Measurements from ENCODE around the gene MAFG. TPM values are rescaled to one million over a fixed set of nuclear protein-coding genes. Genes with fewer than 3 reads are reported as not detected.

The MAFG gene
- total and polyA plus RNA-seq, 2 of the 13 experiments (the other 11 are each of a cell fraction or from before 2014, with no cell fraction given): 14.5 to 20.0 TPM

- intact Hi-C loops (cut with micrococcal nuclease; ENCODE audit: unreplicated experiment): no loop called here
- TF ChIP-seq HNRNPL (IDR thresholded peaks at IDR 0.05; ENCODE audit: low read depth, low read length) (0 out of 2 replicates have a peak, but pooled peaks have one; percentile 16), ATF7-NPFF (CRISPR knock-in tag; IDR thresholded peaks at IDR 0.05; ENCODE audit: low read depth) (no peak), ZNF264 (CRISPR knock-in tag; IDR thresholded peaks at IDR 0.05) (no peak), GABPA (IDR thresholded peaks at IDR 0.05; ENCODE audit: low read depth, low read length) (no peak), GABPA (CRISPR knock-in tag; IDR thresholded peaks at IDR 0.05; ENCODE audit: low read depth) (no peak), ZBTB7B (CRISPR knock-in tag; IDR thresholded peaks at IDR 0.05) (no peak), SNRNP70 (IDR thresholded peaks at IDR 0.05; ENCODE audit: low read depth, low read length) (no peak), GFI1 (CRISPR knock-in tag; IDR thresholded peaks at IDR 0.05; ENCODE audit: borderline replicate concordance) (no peak), ZNF274 (CRISPR knock-in tag; IDR thresholded peaks at IDR 0.05) (0 out of 2 replicates have a peak, but pooled peaks have one; percentile 33), ZNF556 (CRISPR knock-in tag; IDR thresholded peaks at IDR 0.05; ENCODE audit: borderline replicate concordance) (no peak), AGO2 (optimal IDR thresholded peaks at IDR 0.05; ENCODE audit: low read depth, low read length) (peak; percentile 78), AKAP8 (CRISPR knock-in tag; IDR thresholded peaks at IDR 0.05) (0 out of 2 replicates have a peak, but pooled peaks have one; percentile 30), IKZF1 (IDR thresholded peaks at IDR 0.05) (no peak), MTA1 (CRISPR knock-in tag; IDR thresholded peaks at IDR 0.05; ENCODE audit: borderline replicate concordance) (peak; percentile 84; the same call in 1 of the 2 replicates), ZNF468 (CRISPR knock-in tag; IDR thresholded peaks at IDR 0.05) (no peak), RFX3 (CRISPR knock-in tag; IDR thresholded peaks at IDR 0.05) (no peak), MEIS2 (CRISPR knock-in tag; IDR thresholded peaks at IDR 0.05) (no peak), E2F5 (CRISPR knock-in tag; conservative IDR thresholded peaks at IDR 0.05) (no peak), ZNF138 (CRISPR knock-in tag; IDR thresholded peaks at IDR 0.05; ENCODE audit: low read depth) (no peak), PLRG1 (conservative IDR thresholded peaks at IDR 0.05) (no peak), ZNF350 (CRISPR knock-in tag; IDR thresholded peaks at IDR 0.05; ENCODE audit: borderline replicate concordance, low read depth) (peak; percentile 18; the same call in 1 of the 2 replicates), ZNF766 (CRISPR knock-in tag; IDR thresholded peaks at IDR 0.05; ENCODE audit: borderline replicate concordance) (no peak), ZNF576 (CRISPR knock-in tag; IDR thresholded peaks at IDR 0.05) (no peak), TCF7L2 (IDR thresholded peaks at IDR 0.05; ENCODE audit: low read depth, low read length) (no peak), ZBTB7A (CRISPR knock-in tag; IDR thresholded peaks at IDR 0.05) (no peak), ZBTB8A (CRISPR knock-in tag; IDR thresholded peaks at IDR 0.05; ENCODE audit: borderline replicate concordance, low read depth) (no peak)
- TF ChIP-seq, protein P1, sequence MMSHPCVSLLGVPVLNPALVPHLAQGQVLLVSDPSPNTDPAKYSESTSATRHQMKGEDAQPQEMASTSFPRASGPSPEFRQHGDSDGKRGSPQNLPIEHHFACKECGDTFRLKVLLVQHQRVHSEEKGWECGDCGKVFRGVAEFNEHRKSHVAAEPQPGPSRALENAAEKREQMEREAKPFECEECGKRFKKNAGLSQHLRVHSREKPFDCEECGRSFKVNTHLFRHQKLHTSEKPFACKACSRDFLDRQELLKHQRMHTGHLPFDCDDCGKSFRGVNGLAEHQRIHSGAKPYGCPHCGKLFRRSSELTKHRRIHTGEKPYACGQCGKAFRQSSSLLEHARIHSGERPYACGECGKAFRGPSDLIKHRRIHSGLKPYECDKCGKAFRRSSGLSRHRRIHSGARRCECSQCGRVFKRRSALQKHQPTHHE (CRISPR knock-in tag; IDR thresholded peaks at IDR 0.05; ENCODE audit: borderline replicate concordance): peak; percentile 33; the same call in 1 of the 2 replicates
Observed at GRCh38 chr17:81909231-81909630, 18.3 kb downstream of the MAFG start.

More at GRCh38 chr17:81909231-81909630, 18.3 kb downstream of the MAFG start:
- no peak for FAIRE-seq
- H3K27ac ChIP-seq (ENCODE audit: extremely low read length, insufficient read depth, low read length): peak overlapping the region; percentile 99
- no peaks in the 10 kb centered on the region; a peak in 1 of 5 replicates for H3K27me3 ChIP-seq (ENCODE audit: control insufficient read depth in 1 of 2, insufficient read depth in 2 of 2, low read length in 2 of 2)
- WGBS (ENCODE audit: low lambda C conversion rate): 94% methylated on average over 7 of the region's 12 CpGs
- H3K4me1 ChIP-seq (ENCODE audit: insufficient read depth, low read length): peaks cover 38% of the 10 kb centered on the region
- H3K9ac ChIP-seq (ENCODE audit: insufficient read depth, low read depth, low read length): peak overlapping the region; percentile 99
- peak overlapping the region; percentile 99 for H3K4me2 ChIP-seq (ENCODE audit: low read depth, low read length)
- H3K4me3 ChIP-seq (replicated peaks in 1 of 3; ENCODE audit: insufficient read depth in 1 of 3, low read depth in 2 of 3, low read length in 3 of 3): peak overlapping the region in 1 of 3 experiments; percentile 99; a peak in 2 of 6 replicates
- peaks cover 33% of the 10 kb centered on the region for H3K79me2 ChIP-seq (ENCODE audit: insufficient read depth, low read length)
- ChIA-PET POLR2A (interaction anchor here (0.8 to 3.5 kb wide), 15 partner anchors 8 to 128 kb away, joined by 3 to 52 read pairs (median 4); partner anchors contain the start of genes ALYREF, ANAPC11, ARHGDIA and CENPX), CTCF (ENCODE audit: low intra/inter-chr PET ratio, low total read pairs) (no interaction called here)
- peaks cover 55 to 77% of the 10 kb centered on the region in 2 experiments for H3K36me3 ChIP-seq (replicated peaks in 1 of 2; ENCODE audit: control insufficient read depth in 1 of 2, insufficient read depth in 2 of 2, low read length in 2 of 2)
- no peak for ATAC-seq
- H3K9me3 ChIP-seq (ENCODE audit: low read length): no peaks in the 10 kb centered on the region
- H4K20me1 ChIP-seq (ENCODE audit: insufficient read depth, low read length): peaks cover 10% of the 10 kb centered on the region; the same call in 1 of the 2 replicates
- no peak for DNase-seq (ENCODE audit: low spot score)
- no peak overlapping the region for H2AFZ ChIP-seq (ENCODE audit: low read length)
- in situ Hi-C loops (cut with HindIII; ENCODE audit: extremely low pct_ligation_motif_present, low pct_unique_long_range_greater_than_20kb): no loop called here
- BruUV-seq (replicated peaks): no TSS peak

Measured in HepG2 (cell line).